ENCODE measurements around the gene RHOV. TPM values are rescaled to one million over a fixed set of nuclear protein-coding genes. Genes with fewer than 3 reads are reported as not detected.

The RHOV gene
- total and polyA plus RNA-seq, 4 donors = 0.15 to 0.30 (median 0.19) TPM; not detected in 1

- DNase-seq = no peak
- WGBS, 2 donors = 91% methylated on average over 12 of the region's 12 CpGs
- Histone ChIP-seq H3K36me3 (ENCODE audit: control insufficient read depth in 1 of 2, insufficient read depth in 2 of 2, low read length in 1 of 2) (no peaks in the 10 kb centered on the region), H3K27ac (ENCODE audit: low read depth in 1 of 2, low read length in 2 of 2) (no peak overlapping the region), H3K9me3 (ENCODE audit: control insufficient read depth, low read length) (no peaks in the 10 kb centered on the region), H3K27me3 (ENCODE audit: control insufficient read depth in 1 of 2, insufficient read depth in 2 of 2, low read length in 1 of 2) (no peaks in the 10 kb centered on the region), H3K4me1 (ENCODE audit: control insufficient read depth in 1 of 2, insufficient read depth in 2 of 2, low read length in 2 of 2) (no peaks in the 10 kb centered on the region), H3K4me3 (ENCODE audit: low read length in 2 of 2) (no peak overlapping the region)
- no peak for ATAC-seq (ENCODE audit: low FRiP score)
- intact Hi-C loops (cut with DNase I) = no loop called here
Observed at GRCh38 chr15:40915116-40915661, 41.2 kb upstream of the RHOV start.

- DNase-seq (no peak), ATAC-seq (ENCODE audit: low FRiP score) (no peak)
- Histone ChIP-seq H3K27ac (ENCODE audit: low read depth in 1 of 2, low read length in 2 of 2) (no peak overlapping the region), H3K4me1 (ENCODE audit: control insufficient read depth in 1 of 2, insufficient read depth in 2 of 2, low read length in 2 of 2) (no peaks in the 10 kb centered on the region), H3K36me3 (ENCODE audit: control insufficient read depth in 1 of 2, insufficient read depth in 2 of 2, low read length in 1 of 2) (no peaks in the 10 kb centered on the region), H3K4me3 (ENCODE audit: low read length in 2 of 2) (no peak overlapping the region), H3K9me3 (ENCODE audit: control insufficient read depth, low read length) (no peaks in the 10 kb centered on the region), H3K27me3 (ENCODE audit: control insufficient read depth in 1 of 2, insufficient read depth in 2 of 2, low read length in 1 of 2) (no peaks in the 10 kb centered on the region)
- intact Hi-C loops (cut with DNase I) = no loop called here
- 84 to 91% methylated on average over 8 of the region's 8 CpGs for WGBS, 2 donors
Observed at GRCh38 chr15:40914486-40914885, 40.5 kb upstream of the RHOV start.

GRCh38 chr15:40914013-40914412 lies 40.0 kb upstream of the RHOV start:
- no peaks in the 10 kb centered on the region for H3K27me3 ChIP-seq (ENCODE audit: control insufficient read depth in 1 of 2, insufficient read depth in 2 of 2, low read length in 1 of 2)
- ATAC-seq (ENCODE audit: low FRiP score) = no peak
- H3K4me3 ChIP-seq (ENCODE audit: low read length in 2 of 2) = no peak overlapping the region
- DNase-seq = no peak
- H3K4me1 ChIP-seq (ENCODE audit: control insufficient read depth in 1 of 2, insufficient read depth in 2 of 2, low read length in 2 of 2) = no peaks in the 10 kb centered on the region
- no peaks in the 10 kb centered on the region for H3K36me3 ChIP-seq (ENCODE audit: control insufficient read depth in 1 of 2, insufficient read depth in 2 of 2, low read length in 1 of 2)
- no peak overlapping the region for H3K27ac ChIP-seq (ENCODE audit: low read depth in 1 of 2, low read length in 2 of 2)
- intact Hi-C loops (cut with DNase I) = no loop called here
- WGBS, 2 donors = 96 to 98% methylated on average over 12 of the region's 12 CpGs
- no peaks in the 10 kb centered on the region for H3K9me3 ChIP-seq (ENCODE audit: control insufficient read depth, low read length)

GRCh38 chr15:40912478-40912877 lies 38.4 kb upstream of the RHOV start:
- no peak for ATAC-seq (ENCODE audit: low FRiP score)
- intact Hi-C loops (cut with DNase I) = no loop called here

GRCh38 chr15:40911693-40912092 lies 37.7 kb upstream of the RHOV start:
- Histone ChIP-seq H3K27me3 (ENCODE audit: control insufficient read depth in 1 of 2, insufficient read depth in 2 of 2, low read length in 1 of 2) (no peaks in the 10 kb centered on the region), H3K27ac (ENCODE audit: low read depth in 1 of 2, low read length in 2 of 2) (no peak overlapping the region), H3K4me3 (ENCODE audit: low read length in 2 of 2) (no peak overlapping the region), H3K4me1 (ENCODE audit: control insufficient read depth in 1 of 2, insufficient read depth in 2 of 2, low read length in 2 of 2) (no peaks in the 10 kb centered on the region), H3K36me3 (ENCODE audit: control insufficient read depth in 1 of 2, insufficient read depth in 2 of 2, low read length in 1 of 2) (no peaks in the 10 kb centered on the region), H3K9me3 (ENCODE audit: control insufficient read depth, low read length) (no peaks in the 10 kb centered on the region)
- DNase-seq = no peak
- intact Hi-C loops (cut with DNase I) = no loop called here
- WGBS, 2 donors = 90 to 91% methylated on average over 2 of the region's 2 CpGs
- no peak for ATAC-seq (ENCODE audit: low FRiP score)

More at GRCh38 chr15:40912478-40912877, 38.4 kb upstream of the RHOV start:
- no peaks in the 10 kb centered on the region for H3K36me3 ChIP-seq (ENCODE audit: control insufficient read depth in 1 of 2, insufficient read depth in 2 of 2, low read length in 1 of 2)
- H3K4me1 ChIP-seq (ENCODE audit: control insufficient read depth in 1 of 2, insufficient read depth in 2 of 2, low read length in 2 of 2) = no peaks in the 10 kb centered on the region
- no peak overlapping the region for H3K27ac ChIP-seq (ENCODE audit: low read depth in 1 of 2, low read length in 2 of 2)
- H3K9me3 ChIP-seq (ENCODE audit: control insufficient read depth, low read length) = no peaks in the 10 kb centered on the region
- H3K27me3 ChIP-seq (ENCODE audit: control insufficient read depth in 1 of 2, insufficient read depth in 2 of 2, low read length in 1 of 2) = no peaks in the 10 kb centered on the region
- WGBS, 2 donors = 82 to 85% methylated on average over 6 of the region's 6 CpGs
- no peak for DNase-seq
- H3K4me3 ChIP-seq (ENCODE audit: low read length in 2 of 2) = no peak overlapping the region

- Histone ChIP-seq H3K27me3 (ENCODE audit: control insufficient read depth in 1 of 2, insufficient read depth in 2 of 2, low read length in 1 of 2) (no peaks in the 10 kb centered on the region), H3K4me3 (ENCODE audit: low read length in 2 of 2) (no peak overlapping the region), H3K36me3 (ENCODE audit: control insufficient read depth in 1 of 2, insufficient read depth in 2 of 2, low read length in 1 of 2) (no peaks in the 10 kb centered on the region), H3K9me3 (ENCODE audit: control insufficient read depth, low read length) (no peaks in the 10 kb centered on the region), H3K27ac (ENCODE audit: low read depth in 1 of 2, low read length in 2 of 2) (no peak overlapping the region), H3K4me1 (ENCODE audit: control insufficient read depth in 1 of 2, insufficient read depth in 2 of 2, low read length in 2 of 2) (no peaks in the 10 kb centered on the region)
- intact Hi-C loops (cut with DNase I) = no loop called here
- no peak for ATAC-seq (ENCODE audit: low FRiP score)
- DNase-seq = no peak
- WGBS, 2 donors = 78% methylated on average over 7 of the region's 7 CpGs
Observed at GRCh38 chr15:40911141-40911540, 37.1 kb upstream of the RHOV start.

GRCh38 chr15:40909662-40910630 lies 35.9 kb upstream of the RHOV start:
- Histone ChIP-seq H3K4me1 (ENCODE audit: control insufficient read depth in 1 of 2, insufficient read depth in 2 of 2, low read length in 2 of 2) (no peaks in the 10 kb centered on the region), H3K27ac (ENCODE audit: low read depth in 1 of 2, low read length in 2 of 2) (no peak overlapping the region), H3K9me3 (ENCODE audit: control insufficient read depth, low read length) (no peaks in the 10 kb centered on the region), H3K36me3 (ENCODE audit: control insufficient read depth in 1 of 2, insufficient read depth in 2 of 2, low read length in 1 of 2) (no peaks in the 10 kb centered on the region), H3K27me3 (ENCODE audit: control insufficient read depth in 1 of 2, insufficient read depth in 2 of 2, low read length in 1 of 2) (no peaks in the 10 kb centered on the region), H3K4me3 (ENCODE audit: low read length in 2 of 2) (no peak overlapping the region)
- ATAC-seq (ENCODE audit: low FRiP score) (no peak), DNase-seq (no peak)
- 71% methylated on average over 17 of the region's 17 CpGs for WGBS, 2 donors
- intact Hi-C loops (cut with DNase I) = loop anchor here (5.0 kb wide), 2 partner anchors 32 to 207 kb away; partner anchors contain the start of gene INO80 (in 1 of the 2)

- WGBS, 2 donors = 91 to 93% methylated on average over 7 of the region's 7 CpGs
- DNase-seq (no peak), ATAC-seq (ENCODE audit: low FRiP score) (no peak)
- Histone ChIP-seq H3K4me1 (ENCODE audit: control insufficient read depth in 1 of 2, insufficient read depth in 2 of 2, low read length in 2 of 2) (no peaks in the 10 kb centered on the region), H3K4me3 (ENCODE audit: low read length in 2 of 2) (no peak overlapping the region), H3K27me3 (ENCODE audit: control insufficient read depth in 1 of 2, insufficient read depth in 2 of 2, low read length in 1 of 2) (no peaks in the 10 kb centered on the region), H3K27ac (ENCODE audit: low read depth in 1 of 2, low read length in 2 of 2) (no peak overlapping the region), H3K9me3 (ENCODE audit: control insufficient read depth, low read length) (no peaks in the 10 kb centered on the region), H3K36me3 (ENCODE audit: control insufficient read depth in 1 of 2, insufficient read depth in 2 of 2, low read length in 1 of 2) (no peaks in the 10 kb centered on the region)
- intact Hi-C loops (cut with DNase I) = loop anchor here (5.0 kb wide), 2 partner anchors 34 to 209 kb away; partner anchors contain the start of gene INO80 (in 1 of the 2)
Observed at GRCh38 chr15:40908095-40908494, 34.1 kb upstream of the RHOV start.
